GM19351 (cell line): ENCODE results near the gene ABCB8.
"Not testable (repeated sequence)": the region's sequence is repeated elsewhere in the genome, so short reads cannot be mapped to it uniquely, and the experiment has no call there.

Experiments
- ATAC-seq: cut with Tn5 transposase; IDR thresholded peaks from one replicate; pipeline ENCODE4 v1.9.1; 2021; ENCODE audit warnings: mild to moderate bottlenecking, moderate library complexity; ENCODE audit not compliant: unreplicated experiment

The ABCB8 gene

DNA sequence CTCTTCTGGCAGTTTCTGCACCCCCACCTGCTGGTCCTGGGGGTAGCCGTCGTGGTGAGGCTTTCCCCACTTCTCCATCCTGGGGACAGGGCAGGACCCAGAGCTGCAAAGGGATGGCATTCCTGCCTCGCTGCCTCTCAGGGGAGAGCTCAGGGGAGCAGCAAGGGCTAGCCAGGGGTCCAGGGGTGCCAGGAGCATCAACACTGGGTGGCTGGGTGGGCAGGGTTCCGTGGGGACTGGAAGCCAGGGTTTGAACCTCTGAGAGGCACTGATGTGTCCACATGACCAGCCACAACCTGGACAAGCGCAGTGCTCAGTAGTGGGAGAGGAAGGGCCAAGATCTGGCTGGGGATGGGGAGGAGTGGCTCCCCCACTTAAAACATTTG is 5.6 kb downstream of the ABCB8 start:
- no peak for ATAC-seq

DNA sequence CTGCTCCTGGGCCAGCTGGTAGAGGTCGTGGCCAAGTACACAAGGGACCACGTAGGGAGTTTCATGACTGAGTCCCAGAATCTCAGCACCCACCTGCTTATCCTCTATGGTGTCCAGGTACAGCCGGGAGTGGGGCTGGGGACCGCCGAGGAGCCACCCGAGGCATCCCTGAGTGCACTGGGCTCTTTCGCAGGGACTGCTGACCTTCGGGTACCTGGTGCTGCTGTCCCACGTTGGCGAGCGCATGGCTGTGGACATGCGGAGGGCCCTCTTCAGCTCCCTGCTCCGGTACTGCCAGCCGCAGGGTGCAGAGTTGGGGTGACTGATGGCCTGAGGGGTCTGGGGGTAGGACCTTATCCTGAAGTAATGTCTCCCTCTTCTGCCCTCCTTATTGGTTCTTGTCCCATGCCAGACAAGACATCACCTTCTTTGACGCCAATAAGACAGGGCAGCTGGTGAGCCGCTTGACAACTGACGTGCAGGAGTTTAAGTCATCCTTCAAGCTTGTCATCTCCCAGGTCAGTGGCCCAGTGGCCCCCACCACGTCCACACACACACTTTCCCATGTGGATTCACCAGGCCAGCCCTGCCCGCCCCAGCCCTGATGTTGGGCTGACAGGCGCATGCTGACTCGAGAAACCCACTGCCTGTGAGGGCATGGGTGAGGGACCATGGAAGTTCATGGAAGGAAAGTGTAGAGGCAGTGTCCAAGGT is 6.2 kb downstream of the ABCB8 start:
- no peak for ATAC-seq

DNA sequence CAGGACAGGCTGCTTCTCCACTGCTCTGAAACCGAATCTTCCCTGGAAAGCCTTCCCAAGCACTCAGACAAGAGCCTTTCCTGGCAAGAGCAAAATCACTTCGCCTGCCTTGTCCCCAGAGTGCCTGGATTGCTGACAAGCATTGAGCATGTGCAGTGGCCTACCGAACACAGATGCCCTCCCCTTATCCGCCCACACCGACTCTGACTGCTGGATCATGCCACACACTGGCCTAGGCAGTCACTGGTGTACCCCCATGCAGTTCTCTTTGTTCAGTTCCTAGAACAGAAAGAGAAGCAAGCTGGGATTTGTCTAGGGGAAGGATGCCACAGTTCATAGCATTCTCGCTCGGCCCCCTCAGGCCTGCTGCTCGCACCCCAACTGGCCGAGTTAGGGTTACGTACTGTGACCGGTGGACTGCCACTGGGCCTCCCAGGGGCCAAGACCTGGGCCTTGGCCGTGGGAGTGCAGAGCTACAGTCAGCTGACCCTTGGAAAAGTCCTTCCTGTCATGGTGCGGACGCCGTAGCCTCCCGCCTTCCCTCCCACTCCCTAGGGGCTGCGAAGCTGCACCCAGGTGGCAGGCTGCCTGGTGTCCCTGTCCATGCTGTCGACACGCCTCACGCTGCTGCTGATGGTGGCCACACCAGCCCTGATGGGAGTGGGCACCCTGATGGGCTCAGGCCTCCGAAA is 6.9 kb downstream of the ABCB8 start:
- no peak for ATAC-seq

DNA sequence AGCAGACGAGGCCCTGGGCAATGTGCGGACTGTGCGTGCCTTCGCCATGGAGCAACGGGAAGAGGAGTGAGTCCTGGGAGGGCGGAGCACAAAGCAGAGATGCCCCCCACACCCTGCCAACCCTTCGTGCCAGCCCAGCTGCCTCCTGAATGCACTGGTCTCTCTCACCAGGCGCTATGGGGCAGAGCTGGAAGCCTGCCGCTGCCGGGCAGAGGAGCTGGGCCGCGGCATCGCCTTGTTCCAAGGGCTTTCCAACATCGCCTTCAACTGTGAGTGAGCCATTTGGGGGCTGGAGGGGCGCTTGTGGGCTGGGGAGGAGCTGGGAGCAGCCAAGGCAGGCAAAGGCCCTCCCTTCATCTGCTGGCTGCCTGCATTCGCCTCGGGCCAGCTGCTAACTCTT is 7.7 kb downstream of the ABCB8 start:
- ATAC-seq: no peak

DNA sequence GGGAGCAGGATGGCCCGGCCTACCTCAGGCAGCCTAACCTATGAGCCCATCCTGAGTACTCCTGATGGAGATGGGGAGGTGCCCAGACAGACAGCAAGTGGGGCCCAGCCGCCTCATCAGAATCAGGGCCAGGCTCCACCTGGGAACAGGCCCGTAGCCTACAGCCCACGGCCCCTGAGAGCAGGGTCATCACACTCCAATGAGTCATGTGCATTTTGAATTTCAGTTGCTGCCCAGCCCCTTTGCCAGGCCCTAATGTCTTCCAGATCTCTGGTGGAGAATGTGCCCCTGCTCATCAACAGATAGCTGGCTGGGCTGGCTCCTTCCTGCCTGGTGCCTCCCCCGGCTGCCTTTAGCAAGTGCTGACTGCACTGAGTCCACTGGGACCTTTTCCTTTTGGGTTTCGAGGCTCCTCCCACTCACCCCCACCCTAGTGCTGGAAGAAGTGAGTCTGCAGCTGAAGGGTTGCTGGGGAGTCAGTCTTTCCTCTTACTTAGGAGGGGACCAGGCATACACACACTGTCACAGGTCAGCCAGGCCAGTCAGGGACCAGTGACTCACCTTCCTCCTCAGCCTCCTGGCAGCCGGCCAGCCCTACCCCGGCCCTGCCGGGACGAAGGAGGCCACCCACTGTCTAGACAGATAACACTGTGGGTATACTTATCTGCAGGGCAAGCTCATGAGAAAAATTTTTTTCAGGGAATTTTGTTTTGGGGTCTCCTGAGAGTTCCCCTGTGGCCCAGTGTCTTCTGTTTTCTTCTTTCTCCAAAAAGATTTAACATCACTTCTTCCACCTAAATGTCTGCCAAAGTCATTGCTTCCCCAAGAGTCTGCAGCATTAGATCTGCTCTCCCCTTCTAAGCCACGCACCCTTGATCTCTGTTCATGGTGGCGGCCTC is 10.9 kb downstream of the ABCB8 start:
- no peak for ATAC-seq

DNA sequence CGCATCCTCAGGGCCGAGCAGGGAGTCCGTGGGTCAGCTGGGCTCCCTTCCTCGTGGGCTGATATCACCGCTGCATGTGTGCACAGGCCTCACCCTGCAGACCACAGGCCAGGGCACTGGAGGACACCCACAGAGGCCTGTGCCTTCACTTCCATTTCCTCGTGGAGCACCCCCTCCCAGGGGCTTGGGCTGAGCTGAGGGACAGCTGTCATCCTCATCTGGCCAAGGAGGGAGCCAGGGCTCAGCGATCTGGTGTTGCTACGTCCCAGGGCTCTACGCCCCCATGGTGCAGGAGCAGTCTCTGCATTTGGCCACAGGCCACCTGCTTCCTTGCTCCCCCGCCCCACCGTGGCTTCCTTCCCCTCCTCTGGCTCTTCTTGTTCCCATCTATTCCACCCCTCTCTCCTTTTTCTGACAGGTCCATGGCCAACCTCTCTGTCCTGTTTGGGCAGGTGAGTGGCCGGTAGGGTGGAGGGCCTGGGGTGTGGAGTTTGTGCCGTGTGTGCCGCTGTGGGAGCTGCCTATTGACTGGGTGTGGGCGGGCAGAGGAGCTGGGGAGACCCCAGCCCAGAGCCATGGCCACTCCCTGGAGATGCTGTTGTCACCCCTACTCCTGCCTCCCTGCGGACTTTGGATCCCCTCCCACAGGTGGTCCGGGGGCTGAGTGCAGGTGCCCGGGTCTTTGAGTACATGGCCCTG is 11.7 kb downstream of the ABCB8 start:
- no peak for ATAC-seq

DNA sequence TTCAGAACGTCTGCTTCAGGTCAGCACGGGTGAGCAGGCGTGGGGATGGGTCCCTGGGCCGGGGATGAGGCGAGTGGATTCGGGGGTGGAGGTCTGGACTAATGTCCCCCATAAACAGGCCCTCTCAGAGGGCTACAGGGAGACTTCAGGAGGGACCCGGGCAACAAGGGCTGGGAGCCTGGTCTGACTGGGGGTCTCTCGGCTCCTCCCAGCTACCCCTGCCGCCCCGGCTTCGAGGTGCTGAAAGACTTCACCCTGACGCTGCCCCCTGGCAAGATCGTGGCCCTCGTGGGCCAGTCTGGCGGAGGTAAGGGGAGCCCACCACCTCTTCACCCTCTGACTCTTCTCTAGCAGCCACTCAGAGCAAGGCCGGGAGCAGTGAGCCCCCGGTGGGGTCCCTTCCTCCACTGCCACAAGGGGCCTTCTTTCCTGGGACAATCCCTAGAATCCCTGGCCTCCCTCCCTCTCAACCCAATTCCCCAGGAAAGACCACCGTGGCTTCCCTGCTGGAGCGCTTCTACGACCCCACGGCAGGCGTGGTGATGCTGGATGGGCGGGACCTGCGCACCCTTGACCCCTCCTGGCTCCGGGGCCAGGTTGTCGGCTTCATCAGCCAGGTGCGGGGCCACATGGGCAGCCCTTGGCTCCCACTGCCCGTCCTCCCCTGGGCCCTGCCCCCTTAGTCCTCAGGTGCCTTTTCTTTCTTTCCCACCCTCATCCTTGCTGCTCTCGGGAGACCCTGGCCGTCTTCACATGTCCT is 12.5 kb downstream of the ABCB8 start:
- no peak for ATAC-seq

DNA sequence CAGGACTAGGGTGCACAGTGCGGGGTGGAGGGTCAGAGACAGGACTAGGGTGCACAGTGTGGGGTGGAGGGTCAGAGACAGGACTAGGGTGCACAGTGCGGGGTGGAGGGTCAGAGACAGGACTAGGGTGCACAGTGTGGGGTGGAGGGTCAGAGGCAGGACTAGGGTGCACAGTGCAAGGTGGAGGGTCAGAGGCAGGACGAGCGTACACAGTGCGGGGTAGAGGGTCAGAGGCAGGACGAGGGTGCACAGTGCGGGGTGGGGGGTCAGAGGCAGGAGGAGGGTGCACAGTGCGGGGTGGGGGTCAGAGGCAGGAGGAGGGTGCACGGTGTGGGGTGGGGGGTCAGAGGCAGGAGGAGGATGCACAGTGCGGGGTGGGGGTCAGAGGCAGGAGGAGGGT is 15.2 kb downstream of the ABCB8 start:
- not testable (repeated sequence) for ATAC-seq

DNA sequence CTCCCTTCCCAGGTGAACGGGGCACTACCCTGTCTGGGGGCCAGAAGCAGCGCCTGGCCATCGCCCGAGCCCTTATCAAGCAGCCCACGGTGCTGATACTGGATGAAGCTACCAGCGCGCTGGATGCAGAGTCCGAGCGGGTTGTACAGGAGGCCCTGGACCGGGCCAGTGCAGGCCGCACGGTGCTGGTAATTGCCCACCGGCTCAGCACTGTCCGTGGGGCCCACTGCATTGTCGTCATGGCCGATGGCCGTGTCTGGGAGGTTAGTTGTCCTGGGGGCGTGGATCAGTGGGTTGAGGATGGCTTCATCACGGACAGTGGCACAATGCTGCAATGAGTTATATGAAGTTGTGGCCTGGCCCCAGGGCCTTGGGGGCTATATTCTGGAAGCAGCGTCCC is 15.7 kb downstream of the ABCB8 start:
- ATAC-seq: no peak

DNA sequence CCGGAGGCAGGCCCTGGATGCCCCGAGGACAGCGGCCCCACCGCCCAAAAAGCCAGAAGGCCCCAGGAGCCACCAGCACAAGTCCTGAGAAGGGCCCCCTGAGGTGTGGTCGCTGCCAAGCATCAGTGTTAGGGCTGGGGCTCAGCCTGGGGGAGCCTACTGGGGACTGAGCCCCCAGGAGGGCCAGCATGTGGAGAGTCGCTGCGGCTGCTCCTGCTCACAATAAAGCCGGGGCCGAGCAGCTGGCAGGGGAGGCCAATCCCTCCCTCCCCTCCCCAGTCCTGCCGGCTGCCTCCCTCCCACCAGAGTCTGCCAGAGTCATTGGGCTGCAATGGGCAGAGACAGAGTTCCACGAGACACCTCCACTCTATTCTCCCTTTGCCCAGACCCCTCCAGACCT is 17.0 kb downstream of the ABCB8 start:
- ATAC-seq: no peak

DNA sequence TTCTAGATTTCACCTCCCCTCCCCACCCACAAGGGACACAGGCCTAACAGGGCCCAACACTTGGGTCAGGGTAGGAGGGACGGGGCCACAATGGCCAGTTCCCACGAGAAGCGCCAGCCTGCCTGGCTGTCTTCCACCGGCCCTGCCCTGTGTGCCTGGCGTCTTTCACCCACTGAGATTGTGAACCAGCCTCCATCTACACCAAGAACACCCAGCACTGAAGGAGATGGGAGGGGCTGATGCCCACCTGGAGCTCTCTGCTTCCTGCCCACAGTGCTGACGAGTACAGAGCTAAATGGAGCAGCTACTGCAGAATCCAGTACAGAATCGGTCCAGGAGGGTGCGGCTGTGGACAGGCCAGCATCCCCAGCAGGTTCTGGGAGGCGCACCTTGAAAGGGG is 17.7 kb downstream of the ABCB8 start:
- no peak for ATAC-seq

DNA sequence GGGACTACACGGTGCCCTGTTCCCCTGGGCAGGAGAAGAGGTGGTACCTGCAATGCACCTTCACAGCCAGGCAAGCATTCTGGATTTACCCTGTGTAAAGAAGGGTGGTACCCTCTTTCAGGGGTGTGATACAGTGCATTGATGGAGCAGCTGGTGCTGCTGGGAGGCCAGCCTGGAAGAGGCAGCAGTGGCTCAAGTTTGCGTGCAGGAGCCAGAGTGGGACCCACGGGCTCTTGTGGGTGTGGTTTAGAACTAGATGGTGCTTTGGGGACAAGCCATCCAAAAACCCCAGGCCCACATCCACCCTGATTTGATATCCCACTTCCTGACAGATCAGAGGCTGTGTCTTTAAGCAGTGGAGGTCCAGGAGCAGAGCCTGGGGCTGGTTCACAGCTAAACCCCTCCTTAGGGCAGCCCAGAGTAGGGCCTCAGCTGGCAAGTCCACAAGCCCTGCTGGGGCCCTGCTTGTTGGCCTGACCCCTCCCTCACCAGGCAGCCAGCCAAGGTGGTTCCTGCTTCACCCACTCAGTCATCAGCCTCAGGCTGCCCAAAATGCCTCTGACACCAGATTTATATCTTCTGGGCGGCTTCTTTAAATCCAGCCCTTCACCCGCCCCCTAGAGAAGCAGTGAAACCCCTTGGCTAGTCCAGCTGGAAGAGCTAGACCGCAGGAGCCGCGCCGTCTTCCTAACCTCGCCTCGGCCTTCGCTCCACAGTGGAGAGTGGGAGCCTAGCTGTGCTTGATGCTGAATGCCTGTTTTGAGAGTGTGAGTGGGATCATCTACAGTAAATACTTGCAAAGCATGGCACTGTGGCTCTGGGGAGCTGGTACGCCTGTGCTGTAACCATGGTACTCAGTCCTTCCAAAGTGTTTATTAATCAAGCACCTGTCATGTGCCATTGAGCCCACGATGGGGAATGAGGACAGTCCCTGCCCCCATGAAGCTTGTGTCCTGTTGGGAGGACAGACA is 18.6 kb downstream of the ABCB8 start:
- ATAC-seq: no peak

DNA sequence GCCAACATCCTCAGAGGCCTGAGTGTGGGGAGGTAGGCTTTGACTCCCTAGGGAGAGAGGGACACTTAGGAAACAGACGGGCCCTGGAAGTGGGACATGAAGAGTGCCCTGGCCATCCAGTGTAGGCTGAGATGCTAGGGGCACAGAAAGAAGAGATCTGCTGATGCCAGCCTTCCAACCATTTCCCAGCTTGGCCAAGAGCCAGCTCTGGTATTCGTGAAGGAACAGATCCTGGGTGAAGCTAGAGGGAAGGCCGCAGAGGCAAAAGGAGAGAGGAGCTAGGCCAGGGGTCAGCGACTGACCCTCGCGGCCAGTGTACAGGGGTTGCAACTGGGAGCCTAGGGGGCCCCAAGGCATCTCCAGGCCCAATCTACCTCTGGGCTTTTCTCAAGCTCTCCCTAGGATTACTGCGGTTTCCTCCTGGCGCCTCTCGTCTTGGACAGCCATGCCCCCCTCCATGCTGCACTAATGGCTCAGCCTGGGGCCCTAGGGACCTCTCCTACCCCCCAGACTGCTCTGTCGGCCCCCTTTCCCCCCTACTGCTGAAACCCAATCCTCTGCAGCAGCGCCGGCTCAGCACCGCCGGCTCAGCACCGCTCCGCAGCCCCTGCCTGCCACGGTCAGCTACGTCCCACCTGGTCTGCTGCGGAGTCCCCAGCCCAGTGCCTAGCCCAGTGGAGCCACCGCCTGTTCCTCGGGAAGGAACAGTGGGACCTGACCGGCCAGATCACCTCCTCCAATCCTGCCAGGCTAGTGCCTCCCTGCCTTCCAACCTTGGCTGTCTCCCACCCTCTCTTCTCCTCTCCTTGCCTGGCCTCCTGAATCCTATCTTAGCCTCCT is 19.9 kb downstream of the ABCB8 start, which contains the start of gene ASIC3:
Gene ASIC3, plus strand, starts transcription at position 556 of the 840 bp plus-strand sequence. CDS start 355 bp downstream, outside the sequence.
- ATAC-seq: no peak

DNA sequence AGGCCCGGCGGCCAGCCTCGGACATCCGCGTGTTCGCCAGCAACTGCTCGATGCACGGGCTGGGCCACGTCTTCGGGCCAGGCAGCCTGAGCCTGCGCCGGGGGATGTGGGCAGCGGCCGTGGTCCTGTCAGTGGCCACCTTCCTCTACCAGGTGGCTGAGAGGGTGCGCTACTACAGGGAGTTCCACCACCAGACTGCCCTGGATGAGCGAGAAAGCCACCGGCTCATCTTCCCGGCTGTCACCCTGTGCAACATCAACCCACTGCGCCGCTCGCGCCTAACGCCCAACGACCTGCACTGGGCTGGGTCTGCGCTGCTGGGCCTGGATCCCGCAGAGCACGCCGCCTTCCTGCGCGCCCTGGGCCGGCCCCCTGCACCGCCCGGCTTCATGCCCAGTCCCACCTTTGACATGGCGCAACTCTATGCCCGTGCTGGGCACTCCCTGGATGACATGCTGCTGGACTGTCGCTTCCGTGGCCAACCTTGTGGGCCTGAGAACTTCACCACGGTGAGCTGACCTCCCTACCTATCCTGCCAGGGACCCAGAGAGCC is 20.7 kb downstream of the ABCB8 start:
- ATAC-seq: no peak

DNA sequence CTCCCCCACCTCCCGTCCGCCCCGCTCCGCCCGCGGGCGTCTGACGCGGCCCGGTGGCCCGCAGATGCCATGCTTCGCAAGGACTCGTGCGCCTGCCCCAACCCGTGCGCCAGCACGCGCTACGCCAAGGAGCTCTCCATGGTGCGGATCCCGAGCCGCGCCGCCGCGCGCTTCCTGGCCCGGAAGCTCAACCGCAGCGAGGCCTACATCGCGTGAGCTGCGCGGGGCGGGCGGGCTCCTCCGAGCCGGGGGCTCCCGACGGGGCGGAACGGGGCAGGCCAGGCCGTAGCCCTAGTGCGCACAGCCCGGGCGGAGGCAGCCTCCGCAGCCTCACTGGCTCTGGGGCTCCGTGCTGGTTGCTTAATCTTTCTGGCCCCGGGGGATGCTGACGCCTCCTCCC is 22.9 kb downstream of the ABCB8 start:
- ATAC-seq: no peak

DNA sequence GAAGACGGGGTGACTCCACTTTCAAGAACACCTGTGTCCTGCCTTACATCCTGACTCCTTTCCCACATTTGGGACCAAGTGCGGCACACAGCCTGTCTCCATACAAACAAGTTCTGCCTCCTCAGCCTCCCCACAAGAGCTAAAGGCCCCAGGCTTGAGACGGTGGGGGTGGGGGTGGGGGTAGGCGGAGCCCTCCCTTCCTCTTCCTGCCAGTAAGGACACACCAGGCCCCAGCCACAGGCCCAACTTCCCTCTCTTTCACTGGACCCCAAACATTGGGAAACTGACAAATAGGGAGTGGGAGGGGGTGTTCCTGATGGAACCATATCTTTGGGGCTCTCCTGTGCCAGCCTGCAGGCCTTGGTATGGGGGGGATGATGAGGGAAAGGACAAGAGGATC is 24.8 kb downstream of the ABCB8 start:
- no peak for ATAC-seq

DNA sequence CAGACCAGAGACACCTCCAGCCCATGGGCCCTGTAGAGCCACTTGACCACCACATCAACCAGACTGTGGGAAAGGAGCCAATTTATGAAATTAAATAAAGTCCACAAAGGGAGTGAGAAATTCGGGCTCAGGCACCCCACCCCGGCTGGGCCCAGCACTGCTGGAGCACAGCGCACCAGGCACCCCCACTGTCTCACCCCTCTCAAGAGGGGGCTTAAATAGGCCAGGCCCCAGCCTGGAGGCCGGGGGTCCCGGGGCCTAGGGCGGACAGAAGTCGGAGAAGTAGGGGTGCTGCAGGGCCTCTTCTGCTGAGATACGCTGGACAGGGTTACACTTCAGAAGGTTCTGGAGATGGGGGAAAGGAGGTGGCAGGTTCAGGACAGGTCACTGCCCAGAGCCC is 25.5 kb downstream of the ABCB8 start:
- ATAC-seq: no peak

DNA sequence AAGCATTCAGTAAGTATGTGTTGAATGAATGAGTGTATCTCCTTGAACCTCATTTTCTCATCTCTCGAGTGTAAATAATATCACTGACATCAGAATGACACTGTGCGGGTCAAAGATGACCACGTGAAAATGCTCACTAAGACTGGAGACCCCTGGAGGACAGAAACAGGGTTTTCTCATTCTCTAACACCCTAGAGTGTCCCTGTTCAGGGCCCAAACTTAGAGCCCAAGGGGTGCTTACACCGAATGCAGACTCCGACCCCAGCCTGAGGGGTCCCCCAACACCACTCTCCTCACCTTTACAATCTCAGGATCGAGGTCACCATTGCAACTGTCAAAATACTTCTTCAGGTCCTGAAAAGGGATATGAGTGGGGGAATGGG is 28.0 kb downstream of the ABCB8 start:
- no peak for ATAC-seq
